Measurements from ENCODE around the gene CNTN5.

DNA sequence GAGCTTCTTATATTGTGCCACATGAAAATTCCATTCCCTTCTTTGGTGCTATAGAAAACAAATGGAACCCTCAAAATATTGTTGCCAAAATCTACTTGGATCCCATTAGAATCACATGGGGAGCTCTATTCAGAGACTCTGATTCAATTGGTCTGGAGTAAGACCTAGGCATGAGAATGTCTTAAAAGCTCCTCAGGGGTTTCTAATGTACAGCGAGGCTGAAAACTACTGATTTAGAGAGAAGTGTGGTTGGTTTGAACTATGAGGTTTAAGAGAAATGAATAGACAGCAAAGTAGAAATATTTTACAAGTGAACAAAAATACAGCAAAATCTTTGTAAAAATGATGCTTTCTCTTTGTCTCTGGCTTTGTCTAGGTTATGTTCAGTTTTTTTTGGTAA, 514.7 kb downstream of the CNTN5 start:
- TF ChIP-seq, protein P1, sequence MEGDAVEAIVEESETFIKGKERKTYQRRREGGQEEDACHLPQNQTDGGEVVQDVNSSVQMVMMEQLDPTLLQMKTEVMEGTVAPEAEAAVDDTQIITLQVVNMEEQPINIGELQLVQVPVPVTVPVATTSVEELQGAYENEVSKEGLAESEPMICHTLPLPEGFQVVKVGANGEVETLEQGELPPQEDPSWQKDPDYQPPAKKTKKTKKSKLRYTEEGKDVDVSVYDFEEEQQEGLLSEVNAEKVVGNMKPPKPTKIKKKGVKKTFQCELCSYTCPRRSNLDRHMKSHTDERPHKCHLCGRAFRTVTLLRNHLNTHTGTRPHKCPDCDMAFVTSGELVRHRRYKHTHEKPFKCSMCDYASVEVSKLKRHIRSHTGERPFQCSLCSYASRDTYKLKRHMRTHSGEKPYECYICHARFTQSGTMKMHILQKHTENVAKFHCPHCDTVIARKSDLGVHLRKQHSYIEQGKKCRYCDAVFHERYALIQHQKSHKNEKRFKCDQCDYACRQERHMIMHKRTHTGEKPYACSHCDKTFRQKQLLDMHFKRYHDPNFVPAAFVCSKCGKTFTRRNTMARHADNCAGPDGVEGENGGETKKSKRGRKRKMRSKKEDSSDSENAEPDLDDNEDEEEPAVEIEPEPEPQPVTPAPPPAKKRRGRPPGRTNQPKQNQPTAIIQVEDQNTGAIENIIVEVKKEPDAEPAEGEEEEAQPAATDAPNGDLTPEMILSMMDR (IDR thresholded peaks at IDR 0.05): no peak
- no peak for TF ChIP-seq SMC3 (IDR thresholded peaks at IDR 0.05; ENCODE audit: low read depth, low read length)
- no peak for TF ChIP-seq MXI1 (IDR thresholded peaks at IDR 0.05; ENCODE audit: low read depth, low read length)
- TF ChIP-seq, protein P2, sequence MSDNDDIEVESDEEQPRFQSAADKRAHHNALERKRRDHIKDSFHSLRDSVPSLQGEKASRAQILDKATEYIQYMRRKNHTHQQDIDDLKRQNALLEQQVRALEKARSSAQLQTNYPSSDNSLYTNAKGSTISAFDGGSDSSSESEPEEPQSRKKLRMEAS (IDR thresholded peaks at IDR 0.05; ENCODE audit: low read depth): no peak
- no peak for TF ChIP-seq POLR2AphosphoS5 (IDR thresholded peaks at IDR 0.05; ENCODE audit: low read depth, low read length)
- no peak for TF ChIP-seq RAD21 (IDR thresholded peaks at IDR 0.05; ENCODE audit: low read length)
- no peak for TF ChIP-seq EP300 (IDR thresholded peaks at IDR 0.05; ENCODE audit: borderline replicate concordance in 1 of 2, low read depth in 1 of 2, low read length in 1 of 2)
- no peak for TF ChIP-seq TAF1 (IDR thresholded peaks at IDR 0.05; ENCODE audit: borderline replicate concordance, low read depth, low read length)
- no peak for TF ChIP-seq FOXM1 (IDR thresholded peaks at IDR 0.05; ENCODE audit: low read depth)
- no peak for TF ChIP-seq TEAD4 (IDR thresholded peaks at IDR 0.05; ENCODE audit: borderline replicate concordance, insufficient read depth)
- TF ChIP-seq EZH2phosphoT487 (IDR thresholded peaks at IDR 0.05; ENCODE audit: borderline replicate concordance, low read depth): no peak
- no peak for TF ChIP-seq JUND (IDR thresholded peaks at IDR 0.05)
- no peak for TF ChIP-seq FOXJ3 (CRISPR knock-in tag; IDR thresholded peaks at IDR 0.05)

All from SK-N-SH (cell line).